ENCODE results near the gene BRK1.

DNA sequence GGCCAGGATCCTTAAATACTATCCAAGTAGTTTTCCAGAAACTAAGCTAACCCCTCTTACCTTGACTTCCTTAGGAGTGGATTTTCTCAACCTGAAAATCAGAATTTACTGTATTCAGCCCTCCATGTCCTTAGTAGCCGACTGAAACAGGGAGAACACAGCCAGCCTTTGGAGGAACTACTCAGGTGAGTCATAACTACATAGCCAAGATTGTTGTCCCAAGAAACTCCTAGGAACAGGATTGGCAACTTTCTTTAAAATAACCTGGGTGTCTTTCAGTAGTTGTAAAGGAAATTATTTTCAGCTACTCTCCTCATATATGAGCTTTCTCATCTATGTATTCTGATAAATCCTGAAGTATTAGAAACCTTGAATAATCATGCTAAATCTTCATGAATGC lies 29.7 kb upstream of the BRK1 start:
- no peak for TF ChIP-seq CTCF (conservative IDR thresholded peaks at IDR 0.05; ENCODE audit: low read depth, low read length)
- no peak for TF ChIP-seq EZH2 (IDR thresholded peaks at IDR 0.05; ENCODE audit: borderline replicate concordance, low read depth, low read length, poor library complexity, severe bottlenecking)
